Measurements from ENCODE around the gene TMEM106B.

TMEM106B gene

DNA sequence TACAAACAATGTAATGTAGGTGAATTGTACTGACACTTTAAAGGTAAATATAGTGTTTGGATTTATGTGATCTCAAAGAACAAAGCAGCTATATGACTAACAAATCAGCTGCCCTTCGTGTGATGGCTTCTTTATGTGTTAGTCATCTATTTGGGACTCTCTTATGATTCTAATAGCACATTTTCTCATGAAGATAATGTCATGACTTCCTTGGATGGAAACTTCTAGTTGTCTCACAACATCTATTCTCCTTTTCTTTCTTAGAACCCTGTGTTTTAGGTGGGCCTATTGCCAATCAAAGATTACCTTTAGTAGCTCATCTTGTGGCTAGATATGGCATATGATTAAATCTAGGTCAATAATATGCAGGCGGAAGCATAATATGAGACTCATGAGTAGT lies 45.0 kb downstream of the TMEM106B start:
- no peaks in the 10 kb centered on the region for H3K4me1 ChIP-seq (ENCODE audit: insufficient read depth, low read length, severe bottlenecking)
- no peaks in the 10 kb centered on the region for H3K36me3 ChIP-seq (ENCODE audit: insufficient read depth, low read length)
- no peak overlapping the region for H3K4me2 ChIP-seq (ENCODE audit: low read length)
- no peaks in the 10 kb centered on the region for H3K79me2 ChIP-seq (ENCODE audit: insufficient read depth, low read length)
- no peaks in the 10 kb centered on the region for H3K9me3 ChIP-seq (ENCODE audit: low read length)
- no peak overlapping the region for H3K9ac ChIP-seq (ENCODE audit: low read length)
- no peaks in the 10 kb centered on the region for H3K9me2 ChIP-seq (ENCODE audit: low read depth, low read length)
- TF ChIP-seq EZH2 (IDR thresholded peaks at IDR 0.05; ENCODE audit: borderline replicate concordance, low read length): no peak
- no peak overlapping the region for H3K27ac ChIP-seq (ENCODE audit: low read depth, low read length, poor library complexity, severe bottlenecking)
- no peak overlapping the region for H2AFZ ChIP-seq (ENCODE audit: low read length)
- H3K27me3 ChIP-seq (ENCODE audit: insufficient read depth, low read length): no peaks in the 10 kb centered on the region
- H3F3A ChIP-seq (ENCODE audit: insufficient read depth, low read length): no peaks in the 10 kb centered on the region
- H4K20me1 ChIP-seq (ENCODE audit: insufficient read depth, low read length): no peaks in the 10 kb centered on the region
- no peak overlapping the region for H3K4me3 ChIP-seq (ENCODE audit: low read depth, low read length, poor library complexity, severe bottlenecking)

DNA sequence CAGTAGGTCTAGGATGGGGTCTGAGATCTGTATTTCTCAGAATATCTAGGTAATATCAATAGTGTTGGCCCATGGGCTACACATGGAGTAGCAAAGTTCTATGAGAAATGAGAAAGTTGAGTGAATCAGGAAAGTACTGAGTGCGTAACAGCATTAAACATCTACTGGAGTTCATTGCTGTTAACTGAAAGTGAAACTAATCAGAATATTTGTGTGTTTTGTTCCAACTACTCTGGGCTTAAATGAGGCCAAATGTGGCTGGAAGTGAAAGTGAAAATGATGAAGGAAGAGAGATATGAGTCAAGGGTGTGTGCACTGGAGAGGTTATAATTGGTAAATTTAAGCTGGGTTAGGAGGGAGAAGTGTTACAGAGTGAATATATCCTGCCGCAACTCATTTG lies 46.5 kb downstream of the TMEM106B start:
- H3K79me2 ChIP-seq (ENCODE audit: insufficient read depth, low read length): no peaks in the 10 kb centered on the region
- no peak overlapping the region for H3K27ac ChIP-seq (ENCODE audit: low read depth, low read length, poor library complexity, severe bottlenecking)
- peak overlapping the region; percentile 7 for H3K4me3 ChIP-seq (ENCODE audit: low read depth, low read length, poor library complexity, severe bottlenecking)
- H3K4me1 ChIP-seq (ENCODE audit: insufficient read depth, low read length, severe bottlenecking): no peaks in the 10 kb centered on the region
- H3K4me2 ChIP-seq (ENCODE audit: low read length): peak overlapping the region; percentile 42
- no peaks in the 10 kb centered on the region for H3K27me3 ChIP-seq (ENCODE audit: insufficient read depth, low read length)
- TF ChIP-seq EZH2 (IDR thresholded peaks at IDR 0.05; ENCODE audit: borderline replicate concordance, low read length): no peak
- TF ChIP-seq, protein P1, sequence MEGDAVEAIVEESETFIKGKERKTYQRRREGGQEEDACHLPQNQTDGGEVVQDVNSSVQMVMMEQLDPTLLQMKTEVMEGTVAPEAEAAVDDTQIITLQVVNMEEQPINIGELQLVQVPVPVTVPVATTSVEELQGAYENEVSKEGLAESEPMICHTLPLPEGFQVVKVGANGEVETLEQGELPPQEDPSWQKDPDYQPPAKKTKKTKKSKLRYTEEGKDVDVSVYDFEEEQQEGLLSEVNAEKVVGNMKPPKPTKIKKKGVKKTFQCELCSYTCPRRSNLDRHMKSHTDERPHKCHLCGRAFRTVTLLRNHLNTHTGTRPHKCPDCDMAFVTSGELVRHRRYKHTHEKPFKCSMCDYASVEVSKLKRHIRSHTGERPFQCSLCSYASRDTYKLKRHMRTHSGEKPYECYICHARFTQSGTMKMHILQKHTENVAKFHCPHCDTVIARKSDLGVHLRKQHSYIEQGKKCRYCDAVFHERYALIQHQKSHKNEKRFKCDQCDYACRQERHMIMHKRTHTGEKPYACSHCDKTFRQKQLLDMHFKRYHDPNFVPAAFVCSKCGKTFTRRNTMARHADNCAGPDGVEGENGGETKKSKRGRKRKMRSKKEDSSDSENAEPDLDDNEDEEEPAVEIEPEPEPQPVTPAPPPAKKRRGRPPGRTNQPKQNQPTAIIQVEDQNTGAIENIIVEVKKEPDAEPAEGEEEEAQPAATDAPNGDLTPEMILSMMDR (IDR thresholded peaks at IDR 0.05; ENCODE audit: low read length): no peak
- H3K9me3 ChIP-seq (ENCODE audit: low read length): no peaks in the 10 kb centered on the region
- no peaks in the 10 kb centered on the region for H3F3A ChIP-seq (ENCODE audit: insufficient read depth, low read length)
- no peaks in the 10 kb centered on the region for H3K36me3 ChIP-seq (ENCODE audit: insufficient read depth, low read length)
- H3K9ac ChIP-seq (ENCODE audit: low read length): no peak overlapping the region
- no peaks in the 10 kb centered on the region for H4K20me1 ChIP-seq (ENCODE audit: insufficient read depth, low read length)
- peak overlapping the region; percentile 45 for H2AFZ ChIP-seq (ENCODE audit: low read length)
- H3K9me2 ChIP-seq (ENCODE audit: low read depth, low read length): no peaks in the 10 kb centered on the region

DNA sequence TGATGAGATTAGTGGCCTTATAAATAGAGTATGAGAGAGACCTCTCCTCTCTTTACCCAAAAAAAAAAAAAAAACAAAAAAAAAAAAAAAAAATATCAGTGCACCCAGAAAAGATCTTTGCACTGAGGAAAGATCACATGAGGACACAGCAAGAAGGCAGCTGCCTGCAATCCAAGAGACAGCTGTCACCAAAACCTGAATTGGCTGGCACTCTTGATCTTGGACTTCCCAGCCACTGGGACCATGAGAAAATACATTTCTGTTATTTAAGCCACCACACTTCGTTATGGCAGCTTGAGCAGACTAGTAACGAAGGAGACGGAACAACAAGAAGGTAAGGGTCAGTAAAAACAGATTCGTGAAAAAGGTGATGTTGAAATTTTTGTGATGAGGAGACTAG lies 47.0 kb downstream of the TMEM106B start:
- no peaks in the 10 kb centered on the region for H3K36me3 ChIP-seq (ENCODE audit: insufficient read depth, low read length)
- H3F3A ChIP-seq (ENCODE audit: insufficient read depth, low read length): no peaks in the 10 kb centered on the region
- H3K4me3 ChIP-seq (ENCODE audit: low read depth, low read length, poor library complexity, severe bottlenecking): no peak overlapping the region
- H4K20me1 ChIP-seq (ENCODE audit: insufficient read depth, low read length): no peaks in the 10 kb centered on the region
- H2AFZ ChIP-seq (ENCODE audit: low read length): no peak overlapping the region
- no peak overlapping the region for H3K27ac ChIP-seq (ENCODE audit: low read depth, low read length, poor library complexity, severe bottlenecking)
- no peak for TF ChIP-seq EZH2 (IDR thresholded peaks at IDR 0.05; ENCODE audit: borderline replicate concordance, low read length)
- TF ChIP-seq, protein P1 (IDR thresholded peaks at IDR 0.05; ENCODE audit: low read length): no peak
- H3K9ac ChIP-seq (ENCODE audit: low read length): no peak overlapping the region
- H3K4me2 ChIP-seq (ENCODE audit: low read length): no peak overlapping the region
- no peaks in the 10 kb centered on the region for H3K9me2 ChIP-seq (ENCODE audit: low read depth, low read length)
- no peaks in the 10 kb centered on the region for H3K27me3 ChIP-seq (ENCODE audit: insufficient read depth, low read length)
- H3K9me3 ChIP-seq (ENCODE audit: low read length): no peaks in the 10 kb centered on the region
- H3K79me2 ChIP-seq (ENCODE audit: insufficient read depth, low read length): no peaks in the 10 kb centered on the region
- no peaks in the 10 kb centered on the region for H3K4me1 ChIP-seq (ENCODE audit: insufficient read depth, low read length, severe bottlenecking)

DNA sequence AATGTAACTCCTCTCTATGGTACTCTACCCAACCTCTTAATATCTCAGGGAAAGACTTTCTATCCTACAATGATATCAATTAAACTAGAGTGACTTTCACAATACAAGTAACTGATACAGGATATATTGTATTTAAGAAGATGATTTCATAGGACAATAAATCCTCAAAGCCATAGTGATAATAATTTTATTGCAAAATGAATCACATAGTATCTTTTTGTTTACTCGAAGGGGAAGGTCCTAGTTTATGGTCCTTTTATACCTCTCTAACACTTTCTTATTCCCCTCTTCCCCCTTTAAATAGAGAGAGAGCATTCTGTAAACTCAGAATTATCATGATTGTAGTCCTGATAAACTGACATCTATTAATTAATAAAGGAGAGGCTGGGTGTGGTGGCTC lies 56.4 kb downstream of the TMEM106B start:
- H3K4me2 ChIP-seq (ENCODE audit: low read length): no peak overlapping the region
- no peak overlapping the region for H3K27ac ChIP-seq (ENCODE audit: low read depth, low read length, poor library complexity, severe bottlenecking)
- no peak overlapping the region for H2AFZ ChIP-seq (ENCODE audit: low read length)
- no peak overlapping the region for H3K4me3 ChIP-seq (ENCODE audit: low read depth, low read length, poor library complexity, severe bottlenecking)
- no peaks in the 10 kb centered on the region for H3K9me3 ChIP-seq (ENCODE audit: low read length)
- H3K9me2 ChIP-seq (ENCODE audit: low read depth, low read length): no peaks in the 10 kb centered on the region
- TF ChIP-seq, protein P1 (IDR thresholded peaks at IDR 0.05; ENCODE audit: low read length): no peak
- TF ChIP-seq EZH2 (IDR thresholded peaks at IDR 0.05; ENCODE audit: borderline replicate concordance, low read length): no peak
- no peaks in the 10 kb centered on the region for H3K79me2 ChIP-seq (ENCODE audit: insufficient read depth, low read length)
- no peaks in the 10 kb centered on the region for H3K4me1 ChIP-seq (ENCODE audit: insufficient read depth, low read length, severe bottlenecking)
- no peak overlapping the region for H3K9ac ChIP-seq (ENCODE audit: low read length)
- no peaks in the 10 kb centered on the region for H4K20me1 ChIP-seq (ENCODE audit: insufficient read depth, low read length)
- no peaks in the 10 kb centered on the region for H3K36me3 ChIP-seq (ENCODE audit: insufficient read depth, low read length)
- H3K27me3 ChIP-seq (ENCODE audit: insufficient read depth, low read length): no peaks in the 10 kb centered on the region
- H3F3A ChIP-seq (ENCODE audit: insufficient read depth, low read length): no peaks in the 10 kb centered on the region
